GM23338 (cell line): ENCODE data around the gene YIPF1. TPM values are rescaled to one million over a fixed set of nuclear protein-coding genes. Genes with fewer than 3 reads are reported as not detected.

ENCODE experiments used
- ATAC-seq: fragments of 200-7000 bp; cut with Tn5 transposase; 3 replicates; pipeline ENCODE4 v1.9.1; 2020
- DNase-seq: peaks from one replicate; pipeline ENCODE4 v3.0.0-alpha.2; 2015; ENCODE audit warnings: low spot score
- H2AFZ ChIP-seq: fragments of 200-600 bp; sonication (generic); 2 replicates; pipeline ENCODE4 v1.8.0; 2016; ENCODE audit warnings: antibody characterized with exemption, mild to moderate bottlenecking, moderate library complexity
- H3F3A ChIP-seq: fragments of 200-600 bp; sonication (generic); replicated peaks from 2 replicates; pipeline ENCODE4 v1.8.0; 2017; ENCODE audit warnings: antibody characterized with exemption, mixed run types, low read depth
- H3K27ac ChIP-seq: fragments of 200-600 bp; sonication (generic); 2 replicates; pipeline ENCODE4 v1.6.1; 2016; ENCODE audit warnings: low read depth
- H3K27me3 ChIP-seq: fragments of 200-600 bp; sonication (generic); 2 replicates; pipeline ENCODE4 v1.8.0; 2016; ENCODE audit warnings: mild to moderate bottlenecking, mixed run types, moderate library complexity; ENCODE audit not compliant: insufficient read depth
- H3K36me3 ChIP-seq: fragments of 200-600 bp; sonication (generic); 2 replicates; pipeline ENCODE4 v1.8.0; 2016; ENCODE audit warnings: mild to moderate bottlenecking; ENCODE audit not compliant: insufficient read depth
- H3K4me1 ChIP-seq: fragments of 200-600 bp; sonication (generic); 2 replicates; pipeline ENCODE4 v1.8.0; 2016; ENCODE audit warnings: mild to moderate bottlenecking, moderate library complexity; ENCODE audit not compliant: insufficient read depth
- H3K4me2 ChIP-seq: fragments of 200-600 bp; sonication (generic); 2 replicates; pipeline ENCODE4 v1.7.1; 2017; ENCODE audit warnings: mixed run types
- H3K4me3 ChIP-seq: fragments of 200-600 bp; sonication (generic); 2 replicates; pipeline ENCODE4 v1.6.1; 2016; ENCODE audit warnings: mixed run types
- H3K79me2 ChIP-seq: fragments of 200-600 bp; sonication (generic); replicated peaks from 2 replicates; pipeline ENCODE4 v1.8.0; 2017; ENCODE audit warnings: mild to moderate bottlenecking; ENCODE audit not compliant: insufficient read depth
- H3K9me2 ChIP-seq: fragments of 200-600 bp; sonication (generic); 2 replicates; pipeline ENCODE4 v1.8.0; 2017; ENCODE audit not compliant: insufficient read depth
- H4K20me1 ChIP-seq: fragments of 200-600 bp; sonication (generic); replicated peaks from 2 replicates; pipeline ENCODE4 v1.8.0; 2017; ENCODE audit warnings: mild to moderate bottlenecking; ENCODE audit not compliant: insufficient read depth
- H3K27ac Mint-ChIP-seq: 2 replicates; pipeline ENCODE4 v1.8.0; 2020; ENCODE audit warnings: inconsistent platforms, mild to moderate bottlenecking, moderate library complexity, mixed read lengths
- H3K27me3 Mint-ChIP-seq: 3 replicates; pipeline ENCODE4 v1.8.0; 2022; ENCODE audit warnings: low read depth, mild to moderate bottlenecking, moderate library complexity, mixed read lengths, inconsistent platforms; ENCODE audit not compliant: insufficient read depth, poor library complexity
- H3K36me3 Mint-ChIP-seq: 3 replicates; pipeline ENCODE4 v1.8.0; 2021; ENCODE audit warnings: low read depth, mild to moderate bottlenecking, inconsistent platforms, moderate library complexity, mixed read lengths
- H3K4me1 Mint-ChIP-seq: 3 replicates; pipeline ENCODE4 v1.8.0; 2020; ENCODE audit warnings: mild to moderate bottlenecking, inconsistent platforms, mixed read lengths
- H3K4me3 Mint-ChIP-seq: 3 replicates; pipeline ENCODE4 v1.8.0; 2021; ENCODE audit warnings: moderate library complexity, mild to moderate bottlenecking, inconsistent platforms, mixed read lengths
- H3K9me3 Mint-ChIP-seq: 3 replicates; pipeline ENCODE4 v1.8.0; 2020; ENCODE audit warnings: moderate library complexity, mild to moderate bottlenecking, inconsistent platforms, mixed read lengths
- CTCF ChIP-seq, 2 experiments: fragments of 200-600 bp in 1 of 2; sonication (generic) in 1 of 2; conservative IDR thresholded peaks; 2 replicates each; pipeline versions ENCODE4 v1.5.1 to v1.6.1; 2016 to 2017; ENCODE audit warnings: antibody characterized with exemption in 2 of 2, low read depth in 2 of 2, mild to moderate bottlenecking in 2 of 2, moderate library complexity in 1 of 2
- NANOG ChIP-seq: IDR thresholded peaks from 2 replicates; pipeline ENCODE4 v1.6.1; 2016; ENCODE audit warnings: antibody characterized with exemption, borderline replicate concordance
- POLR2AphosphoS5 ChIP-seq: IDR thresholded peaks from 2 replicates; pipeline ENCODE4 v1.6.1; 2016; ENCODE audit warnings: antibody characterized with exemption, low read depth
- REST ChIP-seq: IDR thresholded peaks from one replicate; pipeline ENCODE4 v1.6.1; 2018; ENCODE audit warnings: antibody characterized with exemption; ENCODE audit not compliant: unreplicated experiment
- ZNF462 ChIP-seq: fragments of 250-450 bp; sonication (Bioruptor Pico); IDR thresholded peaks from 2 replicates; pipeline ENCODE4 v1.5.0; 2020; ENCODE audit warnings: mild to moderate bottlenecking, moderate library complexity
- polyA plus RNA-seq: library from polyadenylated mRNA; unstranded; fragments of >200 nt; fragmentation: Nextera tagmentation; extraction: Ambion mirVana; gene quantifications from 2 replicates; pipeline ENCODE4 v1.2.1, GENCODE V29; 2016
- total RNA-seq: library from RNA; depleted of rRNA; stranded (reverse); fragments of >200 nt; shearing (Covaris generic); gene quantifications from 2 replicates; pipeline ENCODE4 v1.2.3, GENCODE V29; 2014

YIPF1 gene
- total and polyA plus RNA-seq, 2 experiments from 2014 or later: 14.1 to 24.0 TPM

GRCh38 chr1:53833393-53833792 is 56.2 kb downstream of the YIPF1 start (continued):
- TF ChIP-seq ZNF462 (CRISPR knock-in tag): no peak

- Histone ChIP-seq H4K20me1 (peaks cover 20% of the 10 kb centered on the region), H2AFZ (no peak overlapping the region), H3K79me2 (peaks cover 11% of the 10 kb centered on the region), H3K9me2 (no peaks in the 10 kb centered on the region), H3F3A (no peaks in the 10 kb centered on the region), H3K27me3 (no peaks in the 10 kb centered on the region), H3K36me3 (peaks cover 38% of the 10 kb centered on the region), H3K4me2 (no peak overlapping the region), H3K4me1 (no peaks in the 10 kb centered on the region), H3K4me3 (no peak overlapping the region), H3K27ac (no peak overlapping the region)
- no peaks in the 10 kb centered on the region for H3K9me3 Mint-ChIP-seq
- H3K4me1 Mint-ChIP-seq: no peaks in the 10 kb centered on the region
- ATAC-seq: no peak; the same call in 2 of the 3 replicates
- peaks cover 50% of the 10 kb centered on the region for H3K36me3 Mint-ChIP-seq
- no peak overlapping the region for H3K27ac Mint-ChIP-seq
- peaks cover 1% of the 10 kb centered on the region for H3K27me3 Mint-ChIP-seq
- DNase-seq: peak; percentile 16
- H3K4me3 Mint-ChIP-seq: no peak overlapping the region
- no peak for TF ChIP-seq NANOG
- peak; percentile 7 to 33; a peak in 2 of 4 replicates for TF ChIP-seq CTCF (conservative IDR thresholded peaks at IDR 0.05; ENCODE audit: low read depth in 2 of 2)
- no peak for TF ChIP-seq REST
- TF ChIP-seq POLR2AphosphoS5: no peak
Observed at GRCh38 chr1:53826367-53826766, 63.2 kb downstream of the YIPF1 start.
